ENCODE results near the gene ARMS2.

- TF ChIP-seq EP300 (IDR thresholded peaks at IDR 0.05) (no peak), CTCF (IDR thresholded peaks at IDR 0.05) (no peak), POLR2A (IDR thresholded peaks at IDR 0.05) (no peak)
These were observed 23.0 kb downstream of the ARMS2 start for GRCh38 chr10:122477436-122477835.

Measured in ovary (tissue), 3 donors.